GM23248 (cell line): ENCODE measurements around the gene OR6Y1. TPM values are rescaled to one million over a fixed set of nuclear protein-coding genes. Genes with fewer than 3 reads are reported as not detected.

Experiments used
- DNase-seq: peaks from one replicate; pipeline ENCODE4 v3.0.0-alpha.2; 2015
- H2AFZ ChIP-seq: fragments of 200-600 bp; sonication (generic); 2 replicates; pipeline ENCODE4 v1.6.1; 2016; ENCODE audit warnings: antibody characterized with exemption
- H3F3A ChIP-seq: fragments of 200-600 bp; sonication (generic); 2 replicates; pipeline ENCODE4 v1.6.1; 2016; ENCODE audit warnings: mild to moderate bottlenecking, antibody characterized with exemption, mixed run types; ENCODE audit not compliant: insufficient read depth
- H3K27ac ChIP-seq: fragments of 200-600 bp; sonication (generic); 2 replicates; pipeline ENCODE4 v1.5.1; 2016; ENCODE audit warnings: mild to moderate bottlenecking
- H3K27me3 ChIP-seq: fragments of 200-600 bp; sonication (generic); replicated peaks from 2 replicates; pipeline ENCODE4 v1.6.1; 2016; ENCODE audit warnings: mild to moderate bottlenecking; ENCODE audit not compliant: insufficient read depth
- H3K36me3 ChIP-seq: fragments of 200-600 bp; sonication (generic); 2 replicates; pipeline ENCODE4 v1.6.1; 2016; ENCODE audit warnings: low read depth, mild to moderate bottlenecking
- H3K4me1 ChIP-seq: fragments of 200-600 bp; sonication (generic); 2 replicates; pipeline ENCODE4 v1.6.1; 2016; ENCODE audit warnings: mild to moderate bottlenecking; ENCODE audit not compliant: insufficient read depth
- H3K4me2 ChIP-seq: fragments of 200-600 bp; sonication (generic); one replicate; pipeline ENCODE4 v1.6.1; 2016; ENCODE audit warnings: mild to moderate bottlenecking; ENCODE audit not compliant: unreplicated experiment
- H3K4me3 ChIP-seq: fragments of 200-600 bp; sonication (generic); 2 replicates; pipeline ENCODE4 v1.5.1; 2016; ENCODE audit warnings: mild to moderate bottlenecking
- H3K79me2 ChIP-seq: fragments of 200-600 bp; sonication (generic); 2 replicates; pipeline ENCODE4 v1.6.1; 2016; ENCODE audit warnings: mild to moderate bottlenecking; ENCODE audit not compliant: insufficient read depth
- H3K9ac ChIP-seq: fragments of 200-600 bp; sonication (generic); 2 replicates; pipeline ENCODE4 v1.6.1; 2016; ENCODE audit warnings: mild to moderate bottlenecking
- H3K9me2 ChIP-seq: fragments of 200-600 bp; sonication (generic); 2 replicates; pipeline ENCODE4 v1.6.1; 2016; ENCODE audit warnings: mixed run types, mild to moderate bottlenecking, moderate library complexity; ENCODE audit not compliant: insufficient read depth
- H3K9me3 ChIP-seq: fragments of 200-600 bp; sonication (generic); one replicate; pipeline ENCODE4 v1.6.1; 2017; ENCODE audit warnings: low read depth
- H4K20me1 ChIP-seq: fragments of 200-600 bp; sonication (generic); 2 replicates; pipeline ENCODE4 v1.6.0; 2016; ENCODE audit not compliant: insufficient read depth
- EZH2 ChIP-seq: fragments of 200-600 bp; sonication (generic); IDR thresholded peaks from 2 replicates; pipeline ENCODE4 v1.6.1; 2018; ENCODE audit warnings: antibody characterized with exemption, mild to moderate bottlenecking; ENCODE audit not compliant: insufficient read depth, poor library complexity, severe bottlenecking
- EZH2phosphoT487 ChIP-seq: fragments of 200-600 bp; sonication (generic); IDR thresholded peaks from 2 replicates; pipeline ENCODE4 v1.6.1; 2018; ENCODE audit warnings: antibody characterized with exemption, moderate library complexity, mild to moderate bottlenecking, low read depth; ENCODE audit not compliant: insufficient read depth
- WGBS, 2 experiments: methylation state at CpG; one replicate each; pipeline ENCODE4 v1.1.6; 2015 to 2017; ENCODE audit warnings: low lambda C conversion rate in 2 of 2, low coverage in 1 of 2; ENCODE audit errors: missing lambda C conversion rate in 2 of 2; 5-methylcytosine and 5-hydroxymethylcytosine counted together
- in situ Hi-C: fragments of 300-500 bp; cut with MboI; formaldehyde crosslinking; loops from 2 replicates; pipeline ENCODE4 v1.15.0; 2020
- polyA plus RNA-seq: library from polyadenylated mRNA; unstranded; fragments of >200 nt; fragmentation: Nextera tagmentation; extraction: Ambion mirVana; gene quantifications from 2 replicates; pipeline ENCODE4 v1.2.1, GENCODE V29; 2016
- total RNA-seq: library from RNA; depleted of rRNA; stranded (reverse); fragments of >200 nt; shearing (Covaris generic); gene quantifications from 2 replicates; pipeline ENCODE4 v1.2.3, GENCODE V29; 2014

OR6Y1 gene
- total and polyA plus RNA-seq, 2 experiments from 2014 or later: not detected

- H4K20me1 ChIP-seq: no peaks in the 10 kb centered on the region
- H3K9ac ChIP-seq: no peak overlapping the region
- no peaks in the 10 kb centered on the region for H3K9me2 ChIP-seq
- H2AFZ ChIP-seq: no peak overlapping the region
- no peaks in the 10 kb centered on the region for H3K27me3 ChIP-seq
- DNase-seq: no peak
- no peak overlapping the region for H3K4me2 ChIP-seq
- no peaks in the 10 kb centered on the region for H3K4me1 ChIP-seq
- no peak overlapping the region for H3K4me3 ChIP-seq
- no peaks in the 10 kb centered on the region for H3F3A ChIP-seq
- WGBS, 2 experiments: 31 to 33% methylated on average over 3 of the region's 3 CpGs
- TF ChIP-seq EZH2 (no peak), EZH2phosphoT487 (no peak)
- in situ Hi-C loops: no loop called here
- H3K36me3 ChIP-seq: no peaks in the 10 kb centered on the region
- H3K27ac ChIP-seq: no peak overlapping the region
- no peaks in the 10 kb centered on the region for H3K9me3 ChIP-seq
- H3K79me2 ChIP-seq: no peaks in the 10 kb centered on the region
These were observed 23.4 kb upstream of the OR6Y1 start for GRCh38 chr1:158577561-158577960.

- no peak for DNase-seq
- Histone ChIP-seq H3K9ac (no peak overlapping the region), H3K27ac (no peak overlapping the region), H3K27me3 (no peaks in the 10 kb centered on the region), H2AFZ (no peak overlapping the region), H3K9me3 (no peaks in the 10 kb centered on the region), H3K4me2 (no peak overlapping the region), H4K20me1 (no peaks in the 10 kb centered on the region), H3K4me3 (no peak overlapping the region), H3K79me2 (no peaks in the 10 kb centered on the region), H3K36me3 (no peaks in the 10 kb centered on the region), H3K4me1 (no peaks in the 10 kb centered on the region), H3K9me2 (no peaks in the 10 kb centered on the region), H3F3A (no peaks in the 10 kb centered on the region)
- 29 to 50% methylated on average over 1 of the region's 1 CpG for WGBS, 2 experiments
- in situ Hi-C loops: no loop called here
- no peak for TF ChIP-seq EZH2
- TF ChIP-seq EZH2phosphoT487: no peak
These were observed 18.0 kb upstream of the OR6Y1 start for GRCh38 chr1:158572226-158572625.

DNA sequence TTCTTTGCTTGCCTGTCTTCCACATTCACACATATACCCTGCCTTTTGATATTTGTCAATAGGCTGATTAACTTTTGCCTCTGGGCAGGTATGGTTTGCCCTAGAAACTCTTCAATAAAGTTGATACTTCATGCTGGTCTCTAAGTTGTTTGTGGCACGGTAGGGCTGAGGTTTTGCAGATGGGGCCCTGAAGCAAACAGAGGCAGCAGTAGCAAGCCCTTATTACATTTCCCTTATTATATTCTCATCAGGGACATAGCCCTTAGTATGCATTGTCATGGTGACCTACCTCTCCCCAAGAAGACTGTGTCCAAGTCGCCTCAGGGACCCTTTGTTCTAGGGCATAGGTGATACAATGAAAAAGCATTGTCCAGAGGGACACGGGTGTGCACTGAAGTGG is 16.3 kb upstream of the OR6Y1 start, which contains the start of gene OR6P1:
OR6P1 (minus strand) TSS at position 101 of the 400 bp plus-strand sequence. CDS start 6,976 bp downstream, outside the sequence.
- Histone ChIP-seq H2AFZ (no peak within 1 kb of the TSS), H3F3A (no peaks in the 10 kb centered on the region), H3K9me2 (no peaks in the 10 kb centered on the region), H3K9me3 (no peaks in the 10 kb centered on the region), H3K27me3 (no peaks in the 10 kb centered on the region), H4K20me1 (no peaks in the 10 kb centered on the region), H3K79me2 (no peaks in the 10 kb centered on the region), H3K9ac (no peak within 1 kb of the TSS), H3K4me2 (no peak within 1 kb of the TSS), H3K4me3 (no peak within 1 kb of the TSS), H3K27ac (no peak within 1 kb of the TSS), H3K36me3 (no peaks in the 10 kb centered on the region), H3K4me1 (no peaks in the 10 kb centered on the region)
- DNase-seq: no peak
- 2 to 3% methylated on average over 3 of the region's 3 CpGs for WGBS, 2 experiments
- no peak for TF ChIP-seq EZH2phosphoT487
- no peak for TF ChIP-seq EZH2
- in situ Hi-C loops: no loop called here

DNA sequence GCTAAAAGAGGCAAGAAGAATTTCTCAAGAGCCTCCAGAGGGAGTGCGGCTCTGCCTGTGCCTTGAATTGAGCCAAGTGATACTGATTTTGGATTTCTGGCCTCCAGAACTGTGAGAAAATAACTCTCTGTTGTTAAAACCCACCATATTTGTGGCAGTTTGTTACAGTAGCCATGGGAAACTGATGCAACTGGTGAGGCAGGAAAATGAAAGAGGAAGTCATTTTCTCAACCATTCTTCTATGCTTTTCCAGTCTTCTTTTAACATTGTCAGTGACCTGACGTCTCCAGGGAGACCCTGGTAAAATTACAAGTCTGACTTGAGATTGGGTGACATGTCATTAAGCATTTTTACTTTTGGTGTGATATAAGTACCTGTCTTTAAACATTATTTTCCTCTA is 10.4 kb upstream of the OR6Y1 start:
- no peaks in the 10 kb centered on the region for H3K27me3 ChIP-seq
- TF ChIP-seq EZH2: no peak
- TF ChIP-seq EZH2phosphoT487: no peak
- H2AFZ ChIP-seq: no peak overlapping the region
- H4K20me1 ChIP-seq: no peaks in the 10 kb centered on the region
- no peaks in the 10 kb centered on the region for H3K9me3 ChIP-seq
- H3F3A ChIP-seq: no peaks in the 10 kb centered on the region
- no peak overlapping the region for H3K4me3 ChIP-seq
- H3K36me3 ChIP-seq: no peaks in the 10 kb centered on the region
- no peaks in the 10 kb centered on the region for H3K79me2 ChIP-seq
- no peak overlapping the region for H3K27ac ChIP-seq
- no peak overlapping the region for H3K9ac ChIP-seq
- 5 to 15% methylated on average over 2 of the region's 2 CpGs for WGBS, 2 experiments
- no peak overlapping the region for H3K4me2 ChIP-seq
- H3K9me2 ChIP-seq: no peaks in the 10 kb centered on the region
- no peaks in the 10 kb centered on the region for H3K4me1 ChIP-seq
- in situ Hi-C loops: no loop called here
- DNase-seq: no peak

DNA sequence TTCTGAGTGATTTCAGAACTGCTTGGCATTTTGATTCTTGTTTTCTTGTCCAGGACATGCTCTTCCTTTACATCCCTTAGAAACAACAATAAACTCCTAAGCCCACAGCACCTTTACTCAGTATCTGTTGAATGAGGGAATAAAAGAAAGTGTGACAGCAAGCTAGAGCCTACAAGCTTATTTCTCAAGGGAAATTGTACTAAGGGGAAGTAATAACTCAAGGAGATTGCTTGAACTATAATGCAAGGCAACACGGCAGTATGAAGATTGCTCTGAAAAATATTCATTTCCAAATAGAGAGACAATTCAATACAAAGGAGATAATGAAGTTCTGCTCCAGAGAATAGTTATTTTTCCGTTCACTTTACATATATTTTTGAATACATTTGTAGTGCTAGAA is 9.6 kb upstream of the OR6Y1 start:
- H3K9me2 ChIP-seq: no peaks in the 10 kb centered on the region
- no peaks in the 10 kb centered on the region for H3F3A ChIP-seq
- H3K27me3 ChIP-seq: no peaks in the 10 kb centered on the region
- H3K9me3 ChIP-seq: no peaks in the 10 kb centered on the region
- no peaks in the 10 kb centered on the region for H3K79me2 ChIP-seq
- WGBS, 2 experiments: 27 to 31% methylated on average over 2 of the region's 2 CpGs
- in situ Hi-C loops: no loop called here
- H3K4me3 ChIP-seq: no peak overlapping the region
- H3K9ac ChIP-seq: no peak overlapping the region
- no peaks in the 10 kb centered on the region for H4K20me1 ChIP-seq
- no peak overlapping the region for H3K27ac ChIP-seq
- no peaks in the 10 kb centered on the region for H3K4me1 ChIP-seq
- no peak for TF ChIP-seq EZH2
- no peak for TF ChIP-seq EZH2phosphoT487
- H2AFZ ChIP-seq: no peak overlapping the region
- H3K4me2 ChIP-seq: no peak overlapping the region
- no peaks in the 10 kb centered on the region for H3K36me3 ChIP-seq
- no peak for DNase-seq
